ENCODE data around the gene LRRC58.
"Not testable (repeated sequence)": the region's sequence is repeated elsewhere in the genome, so short reads cannot be mapped to it uniquely, and the experiment has no call there.

Gene LRRC58

GRCh38 chr3:120348991-120349854, at the start of gene LRRC58:
Gene LRRC58, minus strand, starts transcription at chr3:120349354. Its CDS starts 111 bp downstream, at chr3:120349243.
- Histone ChIP-seq H3K27ac (ENCODE audit: low read length) (no peak within 1 kb of the TSS), H3K4me1 (ENCODE audit: insufficient read depth, low read length) (peaks cover 7% of the 10 kb centered on the region; the same call in 1 of the 2 replicates), H3K36me3 (ENCODE audit: insufficient read depth, low read depth, low read length) (no peaks in the 10 kb centered on the region), H3K4me3 (ENCODE audit: low read length) (peak within 1 kb of the TSS; percentile 70), H3K9ac (ENCODE audit: low read depth, low read length) (peak within 1 kb of the TSS; percentile 74; the same call in 1 of the 2 replicates), H3K27me3 (ENCODE audit: insufficient read depth, low read length) (peaks cover 20% of the 10 kb centered on the region), H3K9me3 (ENCODE audit: insufficient read depth, low read depth, low read length) (no peaks in the 10 kb centered on the region)

- Histone ChIP-seq H3K9ac (ENCODE audit: low read depth, low read length) (no peak overlapping the region), H3K27me3 (ENCODE audit: insufficient read depth, low read length) (no peaks in the 10 kb centered on the region), H3K27ac (ENCODE audit: low read length) (no peak overlapping the region), H3K4me3 (ENCODE audit: low read length) (no peak overlapping the region), H3K36me3 (ENCODE audit: insufficient read depth, low read depth, low read length) (peaks cover 78% of the 10 kb centered on the region), H3K4me1 (ENCODE audit: insufficient read depth, low read length) (no peaks in the 10 kb centered on the region), H3K9me3 (ENCODE audit: insufficient read depth, low read depth, low read length) (no peaks in the 10 kb centered on the region)
These were observed 47.3 kb upstream of the LRRC58 start for GRCh38 chr3:120396469-120396868.

GRCh38 chr3:120394347-120394746, 45.2 kb upstream of the LRRC58 start:
- Histone ChIP-seq H3K4me3 (ENCODE audit: low read length) (no peak overlapping the region), H3K36me3 (ENCODE audit: insufficient read depth, low read depth, low read length) (peaks cover 57% of the 10 kb centered on the region), H3K4me1 (ENCODE audit: insufficient read depth, low read length) (no peaks in the 10 kb centered on the region), H3K27ac (ENCODE audit: low read length) (no peak overlapping the region), H3K27me3 (ENCODE audit: insufficient read depth, low read length) (no peaks in the 10 kb centered on the region), H3K9me3 (ENCODE audit: insufficient read depth, low read depth, low read length) (no peaks in the 10 kb centered on the region), H3K9ac (ENCODE audit: low read depth, low read length) (no peak overlapping the region)

DNA sequence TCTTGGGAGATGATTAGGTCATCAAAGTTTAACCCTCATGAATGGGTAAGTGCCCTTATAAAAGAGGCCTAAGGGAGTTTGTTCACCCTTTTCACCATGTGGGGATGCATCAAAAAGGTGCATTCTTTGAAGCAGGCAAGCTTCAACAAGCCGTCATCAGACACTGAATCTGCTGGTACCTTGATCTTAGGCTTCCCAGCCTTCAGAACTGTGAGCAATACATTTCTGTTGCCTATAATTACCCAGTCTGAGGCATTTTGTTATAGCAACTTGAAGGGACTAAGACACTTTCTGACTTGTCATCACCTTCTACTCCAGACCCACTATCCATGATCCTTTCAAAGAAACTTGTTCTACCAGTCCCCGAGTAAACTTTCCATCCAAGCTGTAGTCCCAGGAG, 44.6 kb upstream of the LRRC58 start:
- Histone ChIP-seq H3K36me3 (ENCODE audit: insufficient read depth, low read depth, low read length) (peaks cover 51% of the 10 kb centered on the region), H3K27me3 (ENCODE audit: insufficient read depth, low read length) (no peaks in the 10 kb centered on the region), H3K9ac (ENCODE audit: low read depth, low read length) (no peak overlapping the region), H3K9me3 (ENCODE audit: insufficient read depth, low read depth, low read length) (no peaks in the 10 kb centered on the region), H3K4me3 (ENCODE audit: low read length) (no peak overlapping the region), H3K4me1 (ENCODE audit: insufficient read depth, low read length) (no peaks in the 10 kb centered on the region), H3K27ac (ENCODE audit: low read length) (no peak overlapping the region)

DNA sequence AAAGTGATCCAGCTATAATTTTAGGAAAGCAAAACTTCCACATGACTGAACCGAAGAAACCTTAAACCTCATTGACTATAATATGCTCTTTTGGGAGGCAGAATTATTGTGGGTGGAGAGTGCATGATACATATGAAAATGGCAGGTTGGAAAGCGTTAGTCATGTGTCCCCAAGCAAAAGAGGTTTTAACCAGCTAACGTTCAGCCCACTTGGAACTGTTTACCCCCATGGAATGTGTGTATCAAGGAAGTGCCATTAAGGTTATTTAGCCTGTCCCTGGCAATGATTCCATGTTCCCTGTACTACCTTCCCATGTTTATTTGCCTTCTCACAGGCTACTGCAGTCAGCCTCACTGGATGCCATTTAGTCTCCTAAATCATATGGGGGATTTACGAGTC, 44.1 kb upstream of the LRRC58 start:
- no peak overlapping the region for H3K9ac ChIP-seq (ENCODE audit: low read depth, low read length)
- H3K36me3 ChIP-seq (ENCODE audit: insufficient read depth, low read depth, low read length) = peaks cover 46% of the 10 kb centered on the region
- H3K27ac ChIP-seq (ENCODE audit: low read length) = no peak overlapping the region
- H3K4me1 ChIP-seq (ENCODE audit: insufficient read depth, low read length) = no peaks in the 10 kb centered on the region
- H3K27me3 ChIP-seq (ENCODE audit: insufficient read depth, low read length) = no peaks in the 10 kb centered on the region
- no peak overlapping the region for H3K4me3 ChIP-seq (ENCODE audit: low read length)
- no peaks in the 10 kb centered on the region for H3K9me3 ChIP-seq (ENCODE audit: insufficient read depth, low read depth, low read length)

DNA sequence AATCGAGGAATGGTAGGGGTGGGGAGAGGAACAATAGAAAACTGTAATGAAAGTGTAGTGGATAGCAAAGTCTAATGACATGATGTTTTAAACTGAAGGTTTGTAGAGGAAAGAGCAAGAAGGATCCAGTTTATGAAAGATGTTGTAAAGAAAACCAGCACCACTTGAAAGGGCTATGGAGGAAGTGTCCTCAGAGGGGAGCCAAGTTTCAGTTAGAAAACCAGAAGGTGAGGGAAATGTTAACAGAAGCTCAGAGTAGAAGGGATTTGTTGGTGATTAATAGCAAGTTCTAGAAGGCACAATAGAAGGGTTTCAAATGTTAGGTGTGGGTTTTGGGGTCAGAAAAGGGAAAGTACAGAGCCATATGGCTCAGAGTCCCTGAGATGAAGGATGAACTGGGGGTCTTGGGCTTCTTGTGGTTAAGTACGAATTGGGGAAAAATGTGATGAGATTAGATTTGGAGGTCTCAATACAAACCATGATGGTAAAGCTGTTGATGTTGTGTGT, 33.8 kb upstream of the LRRC58 start:
- H3K9ac ChIP-seq (ENCODE audit: low read depth, low read length) = no peak overlapping the region
- no peaks in the 10 kb centered on the region for H3K27me3 ChIP-seq (ENCODE audit: insufficient read depth, low read length)
- H3K36me3 ChIP-seq (ENCODE audit: insufficient read depth, low read depth, low read length) = no peaks in the 10 kb centered on the region
- no peak overlapping the region for H3K27ac ChIP-seq (ENCODE audit: low read length)
- no peak overlapping the region for H3K4me3 ChIP-seq (ENCODE audit: low read length)
- H3K4me1 ChIP-seq (ENCODE audit: insufficient read depth, low read length) = no peaks in the 10 kb centered on the region
- H3K9me3 ChIP-seq (ENCODE audit: insufficient read depth, low read depth, low read length) = no peaks in the 10 kb centered on the region

- no peak overlapping the region for H3K27ac ChIP-seq (ENCODE audit: low read length)
- no peaks in the 10 kb centered on the region for H3K9me3 ChIP-seq (ENCODE audit: insufficient read depth, low read depth, low read length)
- H3K4me3 ChIP-seq (ENCODE audit: low read length) = no peak overlapping the region
- no peaks in the 10 kb centered on the region for H3K27me3 ChIP-seq (ENCODE audit: insufficient read depth, low read length)
- H3K9ac ChIP-seq (ENCODE audit: low read depth, low read length) = no peak overlapping the region
- no peaks in the 10 kb centered on the region for H3K4me1 ChIP-seq (ENCODE audit: insufficient read depth, low read length)
- H3K36me3 ChIP-seq (ENCODE audit: insufficient read depth, low read depth, low read length) = no peaks in the 10 kb centered on the region
These were observed 32.3 kb upstream of the LRRC58 start for GRCh38 chr3:120381503-120381902.

GRCh38 chr3:120377948-120378347, 28.8 kb upstream of the LRRC58 start:
- not testable (repeated sequence) for H3K27me3 ChIP-seq (ENCODE audit: insufficient read depth, low read length); H3K36me3 ChIP-seq (ENCODE audit: insufficient read depth, low read depth, low read length); H3K4me1 ChIP-seq (ENCODE audit: insufficient read depth, low read length); H3K4me3 ChIP-seq (ENCODE audit: low read length); H3K9ac ChIP-seq (ENCODE audit: low read depth, low read length); H3K27ac ChIP-seq (ENCODE audit: low read length); H3K9me3 ChIP-seq (ENCODE audit: insufficient read depth, low read depth, low read length)

GRCh38 chr3:120370463-120370862, 21.3 kb upstream of the LRRC58 start:
- no peaks in the 10 kb centered on the region for H3K27me3 ChIP-seq (ENCODE audit: insufficient read depth, low read length)
- no peaks in the 10 kb centered on the region for H3K9me3 ChIP-seq (ENCODE audit: insufficient read depth, low read depth, low read length)
- H3K4me3 ChIP-seq (ENCODE audit: low read length) = no peak overlapping the region
- no peaks in the 10 kb centered on the region for H3K4me1 ChIP-seq (ENCODE audit: insufficient read depth, low read length)
- no peaks in the 10 kb centered on the region for H3K36me3 ChIP-seq (ENCODE audit: insufficient read depth, low read depth, low read length)
- no peak overlapping the region for H3K9ac ChIP-seq (ENCODE audit: low read depth, low read length)
- no peak overlapping the region for H3K27ac ChIP-seq (ENCODE audit: low read length)

GRCh38 chr3:120369037-120369467, 19.9 kb upstream of the LRRC58 start:
- H3K4me1 ChIP-seq (ENCODE audit: insufficient read depth, low read length) = no peaks in the 10 kb centered on the region
- H3K36me3 ChIP-seq (ENCODE audit: insufficient read depth, low read depth, low read length) = no peaks in the 10 kb centered on the region
- H3K27ac ChIP-seq (ENCODE audit: low read length) = no peak overlapping the region
- H3K4me3 ChIP-seq (ENCODE audit: low read length) = no peak overlapping the region
- no peak overlapping the region for H3K9ac ChIP-seq (ENCODE audit: low read depth, low read length)
- no peaks in the 10 kb centered on the region for H3K27me3 ChIP-seq (ENCODE audit: insufficient read depth, low read length)
- H3K9me3 ChIP-seq (ENCODE audit: insufficient read depth, low read depth, low read length) = no peaks in the 10 kb centered on the region

DNA sequence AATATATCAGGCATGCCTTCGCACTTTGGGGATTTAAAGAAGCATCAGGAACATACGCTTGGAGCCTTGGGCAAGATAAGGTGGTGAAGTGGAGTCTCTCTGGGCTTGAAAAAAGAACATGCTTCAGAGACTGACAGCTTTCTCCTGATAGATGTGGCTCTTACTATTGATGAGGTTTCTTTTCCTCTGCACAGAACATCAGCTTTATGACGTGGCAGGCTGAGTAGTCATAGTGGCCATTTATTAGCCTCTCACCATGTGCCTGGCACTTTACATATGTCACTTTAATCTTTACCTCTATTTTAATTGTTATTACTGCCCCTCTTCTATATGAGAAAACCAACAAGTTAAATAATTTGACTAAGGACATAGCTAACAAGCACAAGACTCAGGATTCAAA, 19.0 kb upstream of the LRRC58 start:
- Histone ChIP-seq H3K27ac (ENCODE audit: low read length) (no peak overlapping the region), H3K4me1 (ENCODE audit: insufficient read depth, low read length) (no peaks in the 10 kb centered on the region), H3K9me3 (ENCODE audit: insufficient read depth, low read depth, low read length) (no peaks in the 10 kb centered on the region), H3K36me3 (ENCODE audit: insufficient read depth, low read depth, low read length) (no peaks in the 10 kb centered on the region), H3K4me3 (ENCODE audit: low read length) (no peak overlapping the region), H3K9ac (ENCODE audit: low read depth, low read length) (no peak overlapping the region), H3K27me3 (ENCODE audit: insufficient read depth, low read length) (no peaks in the 10 kb centered on the region)

DNA sequence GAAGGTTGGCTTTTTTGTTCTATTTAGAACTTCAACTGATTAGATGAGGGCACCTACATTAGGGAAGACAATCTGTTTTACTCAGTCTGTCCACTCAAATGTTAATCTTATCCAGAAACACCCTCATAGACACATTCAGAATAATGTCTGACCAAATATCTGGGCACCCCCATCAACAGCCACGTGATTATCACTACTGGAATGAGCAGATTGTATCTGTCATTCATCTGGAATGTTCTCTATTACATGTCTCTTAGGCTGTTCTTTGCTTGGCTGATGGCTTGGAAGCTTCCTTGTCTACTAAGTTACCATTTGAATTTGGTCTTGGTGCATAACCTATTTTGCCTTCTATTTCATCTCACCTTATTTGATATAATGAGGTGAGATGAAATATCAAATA, 15.7 kb upstream of the LRRC58 start:
- H3K27me3 ChIP-seq (ENCODE audit: insufficient read depth, low read length) = no peaks in the 10 kb centered on the region
- no peak overlapping the region for H3K27ac ChIP-seq (ENCODE audit: low read length)
- no peak overlapping the region for H3K9ac ChIP-seq (ENCODE audit: low read depth, low read length)
- H3K4me3 ChIP-seq (ENCODE audit: low read length) = no peak overlapping the region
- no peaks in the 10 kb centered on the region for H3K4me1 ChIP-seq (ENCODE audit: insufficient read depth, low read length)
- H3K9me3 ChIP-seq (ENCODE audit: insufficient read depth, low read depth, low read length) = no peaks in the 10 kb centered on the region
- H3K36me3 ChIP-seq (ENCODE audit: insufficient read depth, low read depth, low read length) = no peaks in the 10 kb centered on the region
